HG03521 (cell line): ENCODE measurements around the gene PTTG1.
"Not testable (repeated sequence)": the region's sequence is repeated elsewhere in the genome, so short reads cannot be mapped to it uniquely, and the experiment has no call there.

ENCODE experiments used
- ATAC-seq: cut with Tn5 transposase; IDR thresholded peaks from one replicate; pipeline ENCODE4 v1.9.1; 2021; ENCODE audit warnings: mild to moderate bottlenecking, moderate library complexity; ENCODE audit not compliant: unreplicated experiment

PTTG1 gene

GRCh38 chr5:160420331-160420610 lies 1.4 kb upstream of the PTTG1 start:
- ATAC-seq: no peak

GRCh38 chr5:160423099-160423498 lies 1.4 kb downstream of the PTTG1 start:
- no peak for ATAC-seq

- ATAC-seq: no peak
These were observed 6.0 kb downstream of the PTTG1 start for GRCh38 chr5:160427607-160428006.

- ATAC-seq: no peak
These were observed 10.5 kb downstream of the PTTG1 start for GRCh38 chr5:160432196-160432595.

- no peak for ATAC-seq
These were observed 11.1 kb downstream of the PTTG1 start for GRCh38 chr5:160432787-160433186.

- ATAC-seq: peak; percentile 71
These were observed 12.4 kb downstream of the PTTG1 start for GRCh38 chr5:160434022-160434531.

- no peak for ATAC-seq
These were observed 13.9 kb downstream of the PTTG1 start for GRCh38 chr5:160435532-160435931.

GRCh38 chr5:160436017-160436416 lies 14.4 kb downstream of the PTTG1 start:
- ATAC-seq: no peak

- not testable (repeated sequence) for ATAC-seq
These were observed 15.0 kb downstream of the PTTG1 start for GRCh38 chr5:160436661-160437060.

- no peak for ATAC-seq
These were observed 15.6 kb downstream of the PTTG1 start for GRCh38 chr5:160437271-160437670.

- peak; percentile 32 for ATAC-seq
These were observed 16.9 kb downstream of the PTTG1 start for GRCh38 chr5:160438316-160439204.

GRCh38 chr5:160439205-160439600 lies 17.5 kb downstream of the PTTG1 start:
- peak; percentile 52 for ATAC-seq

GRCh38 chr5:160441311-160441781 lies 19.7 kb downstream of the PTTG1 start:
- ATAC-seq: no peak

GRCh38 chr5:160442824-160443431 lies 21.3 kb downstream of the PTTG1 start:
- no peak for ATAC-seq

GRCh38 chr5:160444407-160444806 lies 22.8 kb downstream of the PTTG1 start:
- ATAC-seq: no peak

- no peak for ATAC-seq
These were observed 23.5 kb downstream of the PTTG1 start for GRCh38 chr5:160445132-160445531.

GRCh38 chr5:160445751-160446150 lies 24.1 kb downstream of the PTTG1 start:
- ATAC-seq: no peak

- no peak for ATAC-seq
These were observed 27.2 kb downstream of the PTTG1 start for GRCh38 chr5:160448886-160449285.

- ATAC-seq: no peak
These were observed 27.8 kb downstream of the PTTG1 start for GRCh38 chr5:160449458-160449857.

GRCh38 chr5:160450164-160450932 lies 28.7 kb downstream of the PTTG1 start:
- ATAC-seq: peak; percentile 49

GRCh38 chr5:160451281-160451680 lies 29.6 kb downstream of the PTTG1 start:
- ATAC-seq: no peak
